SK-N-DZ (cell line): ENCODE data around the gene RAB12.
A peak's percentile ranks its signal among the peaks of the same experiment; 100 is the strongest.
"Not testable (repeated sequence)": the region's sequence is repeated elsewhere in the genome, so short reads cannot be mapped to it uniquely, and the experiment has no call there.

Experiments
- DNase-seq: peaks from one replicate; pipeline ENCODE4 v3.0.0-alpha.2; 2015; ENCODE audit warnings: low spot score

The RAB12 gene

DNA sequence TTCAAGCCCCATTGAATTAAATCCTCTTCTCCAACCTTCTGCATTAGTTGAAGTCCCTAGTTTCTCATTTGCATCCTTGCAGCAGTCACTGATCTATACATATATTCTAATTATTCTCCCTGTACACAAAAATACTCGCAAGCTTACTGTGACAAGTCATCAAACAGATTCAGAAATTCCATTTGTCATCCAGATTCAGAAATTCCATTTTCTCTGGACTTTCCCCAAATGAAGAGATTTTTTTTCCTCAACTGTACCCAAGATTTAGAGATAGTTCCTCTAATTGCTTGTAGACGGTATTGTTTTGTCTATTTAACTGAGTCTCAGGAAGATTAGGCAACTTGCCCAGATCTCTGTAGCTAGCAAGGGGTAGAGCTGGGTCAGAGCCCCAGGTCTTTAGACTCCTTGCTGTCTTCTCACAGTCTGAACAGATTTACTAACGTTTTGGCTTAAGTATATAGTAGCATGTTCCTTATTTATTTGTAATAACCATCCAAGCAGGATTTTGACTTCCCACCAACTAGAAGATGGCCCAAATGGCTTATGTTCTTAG, 34.2 kb downstream of the RAB12 start:
- DNase-seq: no peak

DNA sequence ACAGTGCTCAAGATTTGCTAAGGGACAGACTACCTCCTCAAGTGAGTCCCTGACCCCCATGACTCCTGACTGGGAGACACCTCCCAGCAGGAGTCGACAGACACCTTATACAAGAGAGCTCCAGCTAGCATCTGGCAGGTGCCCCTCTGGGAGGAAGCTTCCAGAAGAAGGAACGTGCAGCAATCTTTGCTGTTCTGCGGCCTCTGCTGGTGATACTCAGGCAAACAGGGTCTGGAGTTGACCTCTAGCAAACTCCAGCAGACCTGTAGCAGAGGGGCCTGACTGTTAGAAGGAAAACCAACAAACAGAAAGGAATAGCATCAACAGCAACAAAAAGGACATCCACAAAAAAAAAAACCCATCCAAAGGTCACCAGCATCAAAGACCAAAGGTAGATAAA, 38.1 kb downstream of the RAB12 start:
- DNase-seq: peak; percentile 21

DNA sequence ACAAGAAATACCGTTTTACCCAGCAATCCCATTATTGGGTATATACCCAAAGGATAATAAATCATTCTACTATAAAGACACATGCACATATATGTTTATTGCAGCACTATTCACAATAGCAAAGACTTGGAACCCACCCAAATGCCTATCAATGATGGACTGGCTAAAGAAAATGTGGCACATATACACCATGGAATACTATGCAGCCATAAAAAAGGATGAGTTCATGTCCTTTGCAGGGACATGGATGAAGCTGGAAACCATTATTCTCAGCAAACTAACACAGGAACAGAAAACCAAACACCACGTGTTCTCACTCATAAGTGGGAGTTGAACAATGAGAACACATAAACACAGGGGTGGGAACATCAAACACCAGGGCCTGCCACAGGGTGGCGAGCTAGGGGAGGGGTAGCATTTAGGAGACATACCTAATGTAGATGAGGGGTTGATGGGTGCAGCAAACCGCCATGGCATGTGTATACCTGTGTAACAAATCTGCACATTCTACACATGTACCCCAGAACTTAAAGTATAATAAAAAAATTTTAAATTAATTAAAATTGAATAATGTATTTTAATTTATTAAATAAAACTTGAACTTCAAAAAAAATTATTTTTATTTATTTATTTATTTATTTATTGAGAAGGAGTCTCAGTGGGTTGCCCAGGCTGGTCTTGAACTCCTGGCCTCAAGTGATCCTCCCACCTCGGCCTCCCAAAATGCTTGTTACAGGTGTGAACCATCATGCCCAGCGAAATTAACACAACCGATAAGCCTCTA, 42.4 kb downstream of the RAB12 start:
- DNase-seq: not testable (repeated sequence)

DNA sequence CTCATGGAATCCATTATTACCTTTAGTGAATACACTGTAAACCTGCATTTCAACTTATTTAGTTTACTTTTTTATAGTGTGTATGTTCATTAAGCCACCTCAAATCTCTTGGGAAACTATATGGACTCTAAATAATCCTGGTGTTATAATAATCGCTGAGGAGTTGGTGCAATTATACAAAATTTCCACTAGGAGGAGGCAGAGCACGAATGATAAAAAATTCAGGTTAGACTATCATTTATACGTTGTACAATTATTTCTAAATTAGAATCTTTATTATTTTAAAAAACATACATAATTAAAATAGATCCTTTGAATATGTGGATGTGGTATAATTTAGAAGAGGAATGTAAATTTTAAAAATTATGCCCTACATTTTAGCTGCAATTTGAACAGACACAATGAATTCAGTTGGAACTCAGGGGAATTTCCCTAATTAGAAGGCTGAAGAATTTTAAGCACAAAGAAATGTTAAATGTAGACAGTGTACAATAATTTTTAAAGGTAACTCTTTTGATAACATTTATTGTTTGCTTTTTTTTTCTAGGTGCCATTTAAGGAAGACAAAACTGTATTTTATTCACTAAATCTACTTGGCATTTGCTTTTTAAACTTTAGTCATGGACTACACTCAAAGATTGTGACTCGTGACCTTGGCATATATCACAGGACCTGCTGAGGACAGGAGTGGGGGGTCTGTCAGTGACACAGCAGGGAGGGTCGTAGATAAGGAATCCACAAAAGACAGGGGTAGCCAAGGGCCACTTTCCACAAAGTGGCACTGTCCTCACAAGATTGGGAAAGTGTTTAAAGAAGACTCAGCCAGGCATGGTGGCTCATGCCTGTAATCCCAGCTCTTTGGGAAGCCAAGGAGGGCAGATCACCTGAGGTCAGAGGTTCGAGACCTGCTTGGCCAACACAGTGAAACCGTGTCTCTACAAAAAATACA, 45.5 kb downstream of the RAB12 start:
- peak; percentile 20 for DNase-seq

DNA sequence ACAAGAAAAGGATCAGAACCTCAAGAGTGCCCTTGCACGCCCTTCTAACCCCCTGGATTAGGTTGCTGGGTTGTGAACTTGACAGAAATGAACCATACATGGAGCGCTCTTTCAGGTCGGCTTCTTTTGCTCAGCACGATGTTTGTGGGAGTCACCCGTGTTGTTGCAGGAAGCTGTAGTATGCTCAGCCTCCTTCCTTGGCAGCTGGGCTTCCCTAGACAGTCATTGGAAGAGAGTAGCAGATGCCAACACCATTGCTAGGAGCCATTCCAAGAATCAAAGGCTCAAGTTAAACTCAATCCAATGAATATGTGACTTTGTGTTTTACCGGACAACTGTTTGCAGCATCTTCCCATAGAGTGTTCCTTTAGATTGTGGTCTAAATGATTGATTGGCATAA, 47.0 kb downstream of the RAB12 start:
- no peak for DNase-seq

DNA sequence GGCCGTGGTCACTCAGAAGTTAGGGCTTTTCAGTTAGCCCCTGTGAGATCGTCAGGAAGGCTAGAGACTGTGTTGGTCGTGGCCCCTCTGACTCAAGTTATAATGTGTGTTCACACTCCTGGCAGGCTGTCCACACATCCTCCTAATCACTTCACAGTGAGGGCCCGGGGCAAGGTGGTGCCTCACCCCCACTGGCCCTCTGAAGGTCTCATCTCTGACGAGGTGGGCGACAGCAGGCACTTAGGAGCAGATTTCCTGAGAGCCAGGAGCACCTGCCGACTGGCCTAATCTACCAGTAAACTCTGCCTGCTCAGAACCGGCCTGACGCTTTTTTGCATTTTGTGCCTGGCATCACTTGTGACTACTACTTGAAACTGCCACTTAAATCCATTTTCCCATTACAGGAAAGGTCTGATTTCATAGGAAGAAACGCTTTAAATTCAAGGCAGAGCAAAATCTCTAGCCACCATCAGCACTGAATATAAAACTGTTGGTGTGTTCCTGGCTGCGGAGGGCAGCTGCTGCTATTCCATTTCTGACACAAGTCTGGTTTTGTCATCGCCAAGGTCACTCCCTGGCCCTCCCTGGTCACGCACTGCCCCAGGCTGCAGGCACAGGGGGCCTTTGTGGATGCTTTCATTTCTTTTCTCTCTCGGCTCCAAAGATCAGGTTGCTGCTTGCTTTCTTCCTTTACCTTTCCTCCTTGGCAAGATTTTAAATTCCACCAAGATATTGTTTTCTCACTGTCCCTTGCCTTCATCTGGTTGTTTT, 48.0 kb downstream of the RAB12 start:
- peak; percentile 24 for DNase-seq

DNA sequence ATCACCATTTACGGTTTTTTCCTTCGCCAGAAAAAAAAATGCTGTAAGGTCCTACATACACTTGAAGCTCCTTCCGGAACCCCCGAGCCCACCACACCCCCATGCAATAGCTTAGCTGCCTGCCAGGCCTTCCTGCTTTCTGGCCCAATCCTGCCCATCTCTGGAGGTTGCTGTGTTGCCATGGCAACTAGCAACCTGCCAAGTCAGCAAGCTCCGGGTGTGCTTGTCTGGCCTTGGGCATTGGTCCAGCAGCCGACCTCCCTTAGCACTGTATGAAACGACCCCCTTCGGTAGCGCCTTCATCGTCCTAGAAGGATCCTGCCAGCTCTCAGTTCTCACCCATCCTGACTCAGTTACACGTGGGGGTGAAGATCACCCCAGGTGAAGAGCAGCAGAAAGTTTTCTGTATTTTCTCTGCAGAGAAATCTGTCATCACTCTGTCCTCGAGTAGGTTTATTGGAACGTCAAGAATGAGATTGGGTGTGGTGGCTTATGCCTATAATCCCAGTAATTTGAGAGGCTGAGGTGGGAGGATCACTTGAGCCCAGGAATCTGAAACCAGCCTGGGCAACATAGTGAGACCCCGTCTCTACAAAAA, 48.7 kb downstream of the RAB12 start:
- peak; percentile 73 for DNase-seq

DNA sequence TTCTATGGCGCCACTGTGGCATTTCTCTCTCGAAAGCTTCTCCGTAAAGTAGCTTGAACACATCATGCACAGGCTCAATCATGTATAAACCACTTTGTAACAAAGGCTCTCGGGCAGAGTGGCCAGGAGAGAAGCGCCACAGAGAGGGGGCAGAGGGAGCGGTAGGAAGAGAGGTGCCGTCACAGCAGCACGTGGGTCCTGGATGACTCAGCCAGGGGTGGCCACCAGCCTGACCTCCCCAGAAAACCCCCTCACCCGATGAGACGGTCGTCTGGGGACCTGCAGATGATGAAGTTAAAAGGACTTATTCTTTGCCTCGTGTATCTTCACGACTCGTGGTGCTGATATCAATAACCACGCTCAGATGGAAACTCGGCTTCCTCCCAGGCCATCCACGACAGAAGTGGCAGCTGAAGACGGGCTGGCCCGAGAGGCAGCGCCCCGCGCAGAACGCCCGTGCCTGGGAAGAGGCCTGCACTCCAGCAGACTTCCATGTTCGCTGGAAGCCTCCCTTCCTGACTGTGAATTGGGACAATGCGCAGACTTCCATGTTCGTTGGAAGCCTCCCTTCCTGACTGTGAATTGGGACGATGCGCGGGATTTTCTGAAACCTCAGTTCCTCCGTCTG, 49.7 kb downstream of the RAB12 start:
- no peak for DNase-seq

DNA sequence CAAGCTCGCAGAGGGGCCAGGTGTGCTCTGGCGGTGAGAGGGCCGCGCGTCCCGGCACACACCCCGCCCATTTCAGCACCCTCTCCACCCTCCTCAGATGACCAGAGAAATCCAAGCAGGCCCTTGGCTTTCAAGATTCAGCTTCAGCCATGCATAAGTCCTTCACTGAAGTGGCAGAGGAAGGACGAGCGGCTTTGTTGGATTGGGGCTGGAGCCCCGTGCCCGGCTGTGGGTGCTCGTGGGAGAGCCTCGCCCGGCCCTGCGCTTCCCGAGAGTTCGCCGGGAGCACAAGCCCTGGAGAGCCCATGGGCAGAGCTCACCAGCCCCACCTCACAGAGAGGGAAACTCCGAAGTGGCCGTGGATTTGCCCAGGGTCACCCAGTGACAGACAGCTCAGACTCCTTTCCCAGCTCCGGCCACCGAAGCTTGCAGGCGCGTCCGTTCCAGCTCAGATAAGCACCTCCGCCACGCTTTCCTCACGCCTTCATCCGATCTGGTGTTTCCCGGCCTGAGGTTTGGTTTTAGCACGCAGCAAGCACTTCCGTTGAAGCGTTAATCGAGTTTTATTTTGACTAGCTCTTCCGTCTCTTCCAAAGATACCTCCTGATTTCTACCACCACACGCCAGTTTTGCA, 50.5 kb downstream of the RAB12 start:
- no peak for DNase-seq

DNA sequence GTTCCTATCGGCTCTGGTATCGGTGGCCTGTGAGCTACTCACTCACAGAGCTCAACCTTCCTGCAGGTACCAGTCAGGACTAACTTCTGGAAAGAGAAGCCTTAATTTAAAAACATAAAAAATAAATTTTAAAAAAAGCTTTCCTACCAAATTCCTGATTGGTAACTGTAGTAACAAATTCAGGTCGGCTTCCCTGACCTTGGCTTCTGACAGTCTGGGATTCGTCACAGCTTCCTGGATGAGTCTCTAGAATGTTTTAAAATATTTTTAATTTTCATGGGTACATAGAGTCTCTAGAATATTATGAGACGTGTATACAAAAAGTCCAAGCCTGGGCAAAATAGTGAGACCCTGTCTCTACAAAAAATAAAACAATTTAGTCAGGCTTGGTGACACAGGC, 51.1 kb downstream of the RAB12 start:
- DNase-seq: no peak

DNA sequence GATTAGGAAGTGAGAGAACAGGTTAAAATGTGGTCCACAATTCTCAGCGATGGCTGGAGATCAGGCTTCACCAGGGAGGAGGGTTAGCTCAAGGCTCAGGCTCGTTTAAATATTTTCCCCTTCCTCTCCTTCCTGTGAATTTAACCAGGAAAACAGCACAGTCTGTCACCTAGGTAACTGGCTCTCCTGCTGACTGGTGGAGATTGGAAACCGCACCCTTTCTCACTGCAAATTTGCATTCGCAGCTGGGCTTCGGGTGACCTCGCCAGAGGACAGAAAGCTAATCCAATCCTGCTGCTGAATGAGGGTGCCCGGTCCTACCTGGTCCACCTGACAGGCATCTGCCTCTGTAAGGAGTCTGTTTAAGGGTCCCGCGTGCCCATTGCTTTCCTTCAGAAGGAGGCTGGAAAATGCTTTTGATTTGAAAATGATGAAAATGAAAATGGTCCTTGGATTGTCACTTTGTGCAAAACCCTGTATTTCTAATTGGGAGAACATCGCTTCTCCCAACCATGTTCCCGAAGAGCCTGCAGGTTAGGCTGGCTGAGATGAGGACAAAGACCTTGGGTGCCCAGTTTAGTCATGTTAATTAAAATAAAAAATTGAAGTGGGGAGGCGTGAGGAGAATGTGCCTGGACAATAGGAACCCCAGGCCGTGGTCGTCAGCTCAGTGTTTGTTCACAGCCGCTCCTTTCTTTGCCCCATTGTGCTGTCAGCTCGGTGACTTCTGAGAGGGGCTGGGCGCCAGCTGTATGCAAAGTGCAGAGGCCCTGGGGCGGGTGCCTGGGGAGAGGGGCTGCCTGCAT, 52.7 kb downstream of the RAB12 start:
- DNase-seq: peak; percentile 66

DNA sequence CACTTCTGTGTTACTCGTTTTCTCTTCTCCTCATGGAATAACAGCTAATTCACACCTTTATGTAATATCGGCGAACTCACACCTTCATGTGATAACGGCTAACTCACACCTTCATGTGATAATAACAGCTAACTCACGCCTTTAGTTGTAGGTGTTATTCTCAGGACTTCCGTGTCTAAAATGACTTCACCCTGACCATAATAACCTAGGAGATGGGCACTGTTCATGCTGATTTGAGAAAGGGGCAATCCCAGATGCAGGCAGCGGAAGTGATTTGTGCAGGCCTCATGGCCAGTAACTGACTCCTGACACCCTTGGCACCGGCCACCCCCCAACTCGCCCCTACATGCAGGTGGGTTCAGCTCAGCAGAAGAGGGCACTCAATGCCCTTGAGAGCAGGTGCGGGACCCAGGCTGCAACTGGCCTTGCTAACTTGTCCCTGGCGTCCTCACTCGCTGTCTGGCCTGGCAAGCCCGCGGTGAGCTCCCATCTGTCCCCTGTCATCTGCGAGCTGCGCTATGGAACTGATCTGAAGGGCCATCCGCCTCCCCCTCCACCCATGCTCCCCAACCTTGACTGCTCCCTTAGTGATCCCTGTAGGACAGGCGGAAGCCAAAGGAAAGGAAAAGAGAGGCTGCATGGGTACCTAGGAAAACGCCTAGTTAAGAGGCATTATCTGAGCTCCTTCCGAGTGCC, 53.5 kb downstream of the RAB12 start:
- no peak for DNase-seq

DNA sequence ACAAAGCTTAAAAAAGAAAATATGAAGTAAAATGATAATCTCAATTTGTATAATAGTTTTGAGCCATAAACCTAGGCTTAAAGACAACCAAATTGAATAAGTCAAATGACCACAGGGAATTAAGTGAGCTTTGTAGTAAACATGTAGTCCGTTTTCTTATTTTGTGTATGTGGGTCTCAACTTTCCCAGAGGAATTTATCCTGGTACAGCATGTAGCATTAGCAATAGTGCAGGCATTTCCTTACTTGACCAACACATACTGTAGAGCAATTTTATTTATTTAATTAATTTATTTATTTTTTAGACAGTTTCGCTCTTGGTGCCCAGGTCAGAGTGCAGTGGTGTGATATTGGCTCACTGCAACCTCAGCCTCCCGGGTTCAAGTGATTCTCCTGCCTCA, 58.6 kb downstream of the RAB12 start:
- no peak for DNase-seq

DNA sequence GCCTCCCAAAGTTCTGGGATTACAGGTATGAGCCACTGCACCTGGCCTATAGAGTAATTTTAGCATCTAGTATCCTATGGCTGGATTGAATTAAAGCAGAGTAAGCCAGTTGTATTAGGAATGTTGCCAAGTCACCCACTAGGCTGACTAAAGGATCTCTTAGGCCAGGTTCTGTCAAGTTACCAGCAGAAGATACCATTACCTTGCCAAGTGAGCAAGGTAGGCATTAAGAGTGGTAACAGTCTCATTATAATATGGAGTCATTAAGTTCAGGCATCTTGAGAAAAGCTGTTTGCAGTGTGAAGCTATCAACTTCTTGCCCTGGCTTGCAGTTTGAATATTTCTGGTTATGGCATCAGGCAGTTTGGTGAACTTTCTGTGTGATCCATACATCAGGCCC, 59.1 kb downstream of the RAB12 start:
- no peak for DNase-seq

DNA sequence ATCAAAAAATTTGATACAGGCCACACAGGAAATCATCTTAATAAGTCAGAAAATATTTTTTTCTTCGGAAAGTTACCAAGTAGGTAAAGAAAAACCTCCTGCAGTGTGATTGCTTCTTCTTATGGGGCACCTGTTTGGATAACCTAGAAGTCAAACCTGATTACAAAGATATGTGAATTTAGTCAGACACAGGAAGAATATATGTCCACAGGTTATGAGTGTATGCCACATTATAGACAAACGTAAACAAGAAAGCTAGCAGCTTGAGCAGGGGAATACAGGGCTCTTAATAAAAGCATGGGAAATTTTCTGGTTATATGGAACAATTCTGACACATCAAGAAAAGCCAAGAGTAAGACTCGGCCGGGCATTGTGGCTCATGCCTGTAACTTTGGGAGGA, 60.3 kb downstream of the RAB12 start:
- DNase-seq: no peak

DNA sequence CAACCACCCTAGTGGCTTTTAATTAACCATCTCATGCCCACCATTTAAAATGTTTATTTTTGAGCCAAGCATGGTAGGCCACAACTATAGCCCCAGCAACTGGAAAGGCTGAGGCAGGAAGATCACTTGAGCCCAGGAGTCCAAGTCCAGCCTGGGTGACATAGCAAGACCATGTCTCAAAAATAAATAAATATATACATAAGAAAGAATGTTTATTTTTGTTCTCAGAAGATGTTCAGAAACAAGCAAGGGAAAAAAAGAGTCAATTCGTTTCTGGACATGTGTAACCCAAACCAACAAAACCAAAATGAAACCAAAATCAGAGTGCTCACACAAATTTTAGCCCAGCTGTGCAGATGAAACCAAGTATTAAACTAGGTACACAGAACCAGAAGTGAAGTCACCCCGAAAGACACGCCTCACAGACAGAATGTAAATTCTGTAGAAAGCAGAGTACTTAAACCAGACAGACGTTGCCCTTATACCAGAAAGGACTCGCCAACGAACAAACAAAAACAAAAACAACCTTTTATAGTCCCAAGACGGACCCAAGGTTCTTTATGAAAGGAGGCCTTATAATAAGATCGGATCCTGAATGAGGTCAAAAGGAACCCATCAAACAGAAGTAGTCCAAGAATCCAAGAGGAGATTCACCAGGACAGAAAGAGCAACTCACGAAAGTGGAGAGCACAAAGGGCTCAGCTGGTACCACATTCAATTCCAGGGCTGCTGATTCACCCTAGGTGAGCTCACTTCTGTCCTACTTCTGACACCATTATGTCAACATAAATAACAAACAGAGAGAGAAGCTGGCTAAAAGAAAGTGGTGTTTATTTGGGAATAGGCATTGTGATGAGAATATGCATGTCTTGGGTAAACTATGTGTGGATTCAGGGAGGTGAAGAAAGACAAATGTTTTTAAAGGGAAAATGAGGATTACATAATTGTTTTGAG, 64.3 kb downstream of the RAB12 start:
- no peak for DNase-seq

DNA sequence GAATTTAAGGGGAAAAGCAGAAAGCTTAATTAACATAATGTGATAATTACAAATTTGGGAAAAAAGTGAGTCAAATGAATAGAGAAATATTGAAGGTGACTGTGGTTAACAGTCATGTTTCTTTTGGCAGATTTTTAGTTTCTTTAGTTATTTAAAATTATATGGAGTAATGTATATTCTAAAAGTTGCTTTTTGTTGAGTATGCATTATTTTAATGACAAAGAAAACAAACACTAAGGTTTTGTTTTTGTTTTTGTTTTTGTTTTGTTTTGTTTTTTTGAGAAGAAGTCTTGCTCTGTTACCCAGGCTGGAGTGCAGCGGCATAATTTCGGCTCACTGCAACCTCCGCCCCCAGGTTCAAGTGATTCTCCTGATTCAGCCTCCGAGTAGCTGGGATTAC, 65.8 kb downstream of the RAB12 start:
- DNase-seq: no peak

DNA sequence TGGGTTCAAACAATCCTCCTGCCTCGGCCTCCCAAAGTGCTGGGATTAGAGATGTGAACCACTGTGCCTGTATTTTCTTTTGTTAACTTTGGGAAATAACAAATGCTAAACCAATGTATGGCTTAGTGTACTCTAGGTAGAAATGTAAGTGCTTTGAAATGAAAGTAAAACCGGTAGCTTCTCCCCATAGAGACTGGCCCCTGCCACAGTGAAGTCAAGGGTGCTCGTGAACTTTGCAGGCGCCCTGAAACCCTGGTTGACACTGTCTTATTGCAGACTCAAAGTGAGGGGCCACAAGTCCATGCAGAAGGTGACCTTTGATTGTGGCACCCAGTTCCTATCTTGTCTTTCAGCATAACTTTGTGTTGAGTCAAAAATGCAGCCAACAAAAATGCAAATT, 72.0 kb downstream of the RAB12 start:
- DNase-seq: no peak
